Left lung (tissue), 14 donors: ENCODE results near the gene CH25H. TPM values are rescaled to one million over a fixed set of nuclear protein-coding genes. Genes with fewer than 3 reads are reported as not detected.
"Not testable (repeated sequence)": the region's sequence is repeated elsewhere in the genome, so short reads cannot be mapped to it uniquely, and the experiment has no call there.

Experiments
- ATAC-seq: fragments of 200-7000 bp; cut with Tn5 transposase; one replicate; pipeline ENCODE4 v1.9.1; 2020; ENCODE audit warnings: moderate library complexity
- DNase-seq, 4 donors: peaks; one replicate each; pipeline ENCODE4 v3.0.0-alpha.2; 2013 to 2020
- H3K27ac ChIP-seq, 2 donors: fragments of 200-600 bp; sonication (generic) in 1 of 2; one replicate each; pipeline versions ENCODE4 v1.5.0 to v1.8.0; 2020 to 2021
- H3K27me3 ChIP-seq, 2 donors: fragments of 200-600 bp; sonication (generic) in 1 of 2; one replicate each; pipeline versions ENCODE4 v1.5.0 to v1.8.0; 2020 to 2021
- H3K36me3 ChIP-seq, 2 donors: fragments of 200-600 bp; sonication (generic) in 1 of 2; one replicate each; pipeline versions ENCODE4 v1.5.0 to v1.8.0; 2020 to 2021
- H3K4me1 ChIP-seq, 2 donors: fragments of 200-600 bp; one replicate each; pipeline ENCODE4 v1.8.0; 2021
- H3K4me3 ChIP-seq, 2 donors: fragments of 200-600 bp; sonication (generic) in 1 of 2; one replicate each; pipeline versions ENCODE4 v1.5.0 to v1.8.0; 2020 to 2021; ENCODE audit warnings: mild to moderate bottlenecking in 1 of 2
- H3K9me3 ChIP-seq, 2 donors: fragments of 200-600 bp; sonication (generic) in 1 of 2; one replicate each; pipeline versions ENCODE4 v1.5.0 to v1.8.0; 2020 to 2021
- CTCF ChIP-seq, 2 donors: fragments of 200-600 bp; sonication (generic) in 1 of 2; IDR thresholded peaks; one replicate each; pipeline versions ENCODE4 v1.5.0 to v1.8.0; 2021; ENCODE audit warnings: antibody characterized with exemption in 2 of 2
- intact Hi-C, 2 donors: fragments of 100-400 bp; cut with DNase I; formaldehyde crosslinking; loops; one replicate each; pipeline versions ENCODE4 v1.11.2 to v1.14.2; 2022
- long read RNA-seq, 12 donors: library from polyadenylated mRNA in 2 of 12; unstranded in 2 of 12; transcript quantifications; one replicate each; pipeline ENCODE4 v2.0.0 and lab custom pipeline, GENCODE V29; 2019 to 2026
- polyA plus RNA-seq, 6 donors: library from polyadenylated mRNA; unstranded; fragments of 120-200 nt; gene quantifications; one replicate each; pipeline ENCODE4 v1.2.1, GENCODE V29; 2013; ENCODE audit not compliant: insufficient read length in 6 of 6
- total RNA-seq, 2 donors: library from RNA; stranded (reverse); fragmentation: NEBNext Ultra II Directional; extraction: Animal tissue kit (Norgen Biotek cat#: 25700); gene quantifications; one replicate each; pipeline ENCODE4 v1.2.1, GENCODE V29; 2021
- donor health status: DM: no; HTN: yes; CAD: no.
- donor health status: DM: no; HTN: no; CAD: no.

Gene CH25H
- 10 to 100 TPM in 1 of 2 donors, 1 to 10 TPM in 1; 9.8 to 14.7 TPM for total RNA-seq
- polyA plus RNA-seq: under 1 TPM; 0.10 to 0.31 (median 0.19) TPM
- long read RNA-seq, donor 1: 0 reads
- long read RNA-seq, donor 2: 0 reads
- long read RNA-seq, donor 3: 0 reads
- long read RNA-seq, donor 4, transcript CH25H-201 (1 exons, 1,686 nt): major isoform, 23 of 23 reads
- long read RNA-seq, donor 4, partial matches to known transcripts: 0 of 23 reads
- long read RNA-seq, donor 4, other reads (novel, unspliced or antisense): 0 of 23 reads
- long read RNA-seq, donor 5: 0 reads
- long read RNA-seq, donor 6: 0 reads
- long read RNA-seq, donor 7: 0 reads
- long read RNA-seq, donor 8: 0 reads
- long read RNA-seq, donor 9: 0 reads
- long read RNA-seq, donor 10, transcript CH25H-201 (1 exons, 1,686 nt): major isoform, 15 of 15 reads
- long read RNA-seq, donor 10, partial matches to known transcripts: 0 of 15 reads
- long read RNA-seq, donor 10, other reads (novel, unspliced or antisense): 0 of 15 reads
- long read RNA-seq, donor 11, partial matches to known transcripts: 0 of 3 reads
- long read RNA-seq, donor 11, other reads (novel, unspliced or antisense): 0 of 3 reads
- long read RNA-seq, donor 12: 0 reads

- TF ChIP-seq CTCF (IDR thresholded peaks at IDR 0.05): no peak
- intact Hi-C loops: no loop called here
- Histone ChIP-seq H3K27ac (peak within 1 kb of the TSS; percentile 83 to 87), H3K4me1 (peaks cover 14 to 20% of the 10 kb centered on the region in 2 donors), H3K36me3 (no peaks in the 10 kb centered on the region), H3K4me3 (peak within 1 kb of the TSS; percentile 47 to 49), H3K9me3 (no peaks in the 10 kb centered on the region), H3K27me3 (peaks cover 0 to 58% of the 10 kb centered on the region in 2 donors)
- peak; percentile 64 to 91 (median 80) for DNase-seq
- ATAC-seq: peak; percentile 92
These were observed at the start of gene CH25H for GRCh38 chr10:89207181-89207800. Gene CH25H, minus strand, starts transcription at chr10:89207317. Its CDS starts 25 bp downstream, at chr10:89207292.

GRCh38 chr10:89256340-89256739, 49.2 kb upstream of the CH25H start:
- DNase-seq (no peak), ATAC-seq (no peak)
- intact Hi-C loops: loop anchor here in 1 of 2 donors (10.0 kb wide), 1 partner anchor 308 kb away; no protein-coding TSS in a partner anchor
- H3K4me1 ChIP-seq: peaks cover 0 to 21% of the 10 kb centered on the region in 2 donors
- H3K27ac ChIP-seq: peak overlapping the region in 1 of 2 donors; percentile 58
- TF ChIP-seq CTCF (IDR thresholded peaks at IDR 0.05): no peak
- no peaks in the 10 kb centered on the region for H3K27me3 ChIP-seq
- no peak overlapping the region for H3K4me3 ChIP-seq
- no peaks in the 10 kb centered on the region for H3K36me3 ChIP-seq
- peaks cover 0 to 6% of the 10 kb centered on the region in 2 donors for H3K9me3 ChIP-seq

GRCh38 chr10:89255793-89256192, 48.7 kb upstream of the CH25H start:
- no peak overlapping the region for H3K4me3 ChIP-seq
- DNase-seq (no peak), ATAC-seq (no peak)
- intact Hi-C loops: loop anchor here in 1 of 2 donors (10.0 kb wide), 1 partner anchor 309 kb away; no protein-coding TSS in a partner anchor
- peaks cover 4 to 25% of the 10 kb centered on the region in 2 donors for H3K4me1 ChIP-seq
- H3K27ac ChIP-seq: peak overlapping the region in 1 of 2 donors; percentile 58
- peaks cover 0 to 6% of the 10 kb centered on the region in 2 donors for H3K9me3 ChIP-seq
- H3K36me3 ChIP-seq: no peaks in the 10 kb centered on the region
- TF ChIP-seq CTCF (IDR thresholded peaks at IDR 0.05): no peak
- no peaks in the 10 kb centered on the region for H3K27me3 ChIP-seq

GRCh38 chr10:89255091-89255579, 48.0 kb upstream of the CH25H start:
- not testable (repeated sequence) for ATAC-seq, H3K9me3 ChIP-seq, H3K4me3 ChIP-seq, H3K27me3 ChIP-seq, H3K36me3 ChIP-seq, DNase-seq
- peak overlapping the region in 1 of 2 donors; percentile 58 for H3K27ac ChIP-seq
- H3K4me1 ChIP-seq: peaks cover 6 to 25% of the 10 kb centered on the region in 2 donors
- intact Hi-C loops: loop anchor here in 1 of 2 donors (10.0 kb wide), 1 partner anchor 310 kb away; no protein-coding TSS in a partner anchor

GRCh38 chr10:89252225-89252585, 45.1 kb upstream of the CH25H start:
- no peaks in the 10 kb centered on the region for H3K27me3 ChIP-seq
- no peak for ATAC-seq
- peaks cover 6 to 37% of the 10 kb centered on the region in 2 donors for H3K4me1 ChIP-seq
- peaks cover 0 to 6% of the 10 kb centered on the region in 2 donors for H3K9me3 ChIP-seq
- no peaks in the 10 kb centered on the region for H3K36me3 ChIP-seq
- H3K27ac ChIP-seq: no peak overlapping the region
- H3K4me3 ChIP-seq: peak overlapping the region; percentile 89 to 96
- DNase-seq: no peak
- TF ChIP-seq CTCF (IDR thresholded peaks at IDR 0.05): no peak
- intact Hi-C loops: loop anchor here in 1 of 2 donors (10.0 kb wide), 1 partner anchor 313 kb away; no protein-coding TSS in a partner anchor
